ENCODE measurements around the gene JMJD8.

DNA sequence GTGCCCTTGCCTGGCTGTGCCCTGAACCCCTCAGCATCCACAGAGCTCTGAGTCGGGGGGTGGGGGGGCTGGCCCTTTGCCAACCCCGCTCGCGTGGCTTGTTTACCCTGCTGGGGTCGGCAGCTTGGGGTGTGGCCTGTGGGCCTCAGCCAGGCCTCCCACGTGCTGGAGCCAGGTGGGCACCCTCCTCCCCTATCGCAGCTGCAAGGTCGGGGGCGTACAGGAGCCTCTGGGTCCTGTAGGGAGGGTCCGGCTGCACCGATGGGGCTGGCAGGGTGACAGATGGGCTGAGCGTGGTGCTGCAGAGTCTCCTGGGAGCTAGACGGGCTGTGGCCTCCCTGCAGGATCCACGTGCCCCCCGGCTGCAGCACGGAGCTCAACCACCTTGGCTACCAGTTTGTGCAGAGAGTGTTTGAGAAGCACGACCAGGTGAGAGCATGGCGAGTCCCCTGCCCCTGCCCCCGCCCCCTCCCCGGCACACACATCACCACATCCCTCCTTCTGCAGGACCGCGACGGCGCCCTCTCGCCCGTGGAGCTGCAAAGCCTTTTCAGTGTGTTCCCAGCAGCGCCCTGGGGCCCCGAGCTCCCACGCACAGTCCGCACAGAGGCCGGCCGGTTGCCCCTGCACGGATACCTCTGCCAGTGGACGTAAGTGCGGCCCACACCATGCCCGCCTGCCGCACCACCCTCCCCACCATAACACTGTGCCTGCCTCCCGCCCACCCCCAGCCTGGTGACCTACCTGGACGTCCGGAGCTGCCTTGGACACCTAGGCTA lies 12.6 kb downstream of the JMJD8 start:
- TF ChIP-seq, protein P1, sequence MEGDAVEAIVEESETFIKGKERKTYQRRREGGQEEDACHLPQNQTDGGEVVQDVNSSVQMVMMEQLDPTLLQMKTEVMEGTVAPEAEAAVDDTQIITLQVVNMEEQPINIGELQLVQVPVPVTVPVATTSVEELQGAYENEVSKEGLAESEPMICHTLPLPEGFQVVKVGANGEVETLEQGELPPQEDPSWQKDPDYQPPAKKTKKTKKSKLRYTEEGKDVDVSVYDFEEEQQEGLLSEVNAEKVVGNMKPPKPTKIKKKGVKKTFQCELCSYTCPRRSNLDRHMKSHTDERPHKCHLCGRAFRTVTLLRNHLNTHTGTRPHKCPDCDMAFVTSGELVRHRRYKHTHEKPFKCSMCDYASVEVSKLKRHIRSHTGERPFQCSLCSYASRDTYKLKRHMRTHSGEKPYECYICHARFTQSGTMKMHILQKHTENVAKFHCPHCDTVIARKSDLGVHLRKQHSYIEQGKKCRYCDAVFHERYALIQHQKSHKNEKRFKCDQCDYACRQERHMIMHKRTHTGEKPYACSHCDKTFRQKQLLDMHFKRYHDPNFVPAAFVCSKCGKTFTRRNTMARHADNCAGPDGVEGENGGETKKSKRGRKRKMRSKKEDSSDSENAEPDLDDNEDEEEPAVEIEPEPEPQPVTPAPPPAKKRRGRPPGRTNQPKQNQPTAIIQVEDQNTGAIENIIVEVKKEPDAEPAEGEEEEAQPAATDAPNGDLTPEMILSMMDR (IDR thresholded peaks at IDR 0.05; ENCODE audit: insufficient read depth, low read length, poor library complexity, severe bottlenecking) = no peak
- no peak for TF ChIP-seq EZH2phosphoT487 (conservative IDR thresholded peaks at IDR 0.05; ENCODE audit: low read length)

Data from SU-DHL-6 (cell line).